HepG2 (cell line): ENCODE data around the gene NMT2. TPM values are rescaled to one million over a fixed set of nuclear protein-coding genes. Genes with fewer than 3 reads are reported as not detected.
A peak's percentile ranks its signal among the peaks of the same experiment; 100 is the strongest.

Experiments used
- ATAC-seq: fragments of 200-7000 bp; cut with Tn5 transposase; 3 replicates; pipeline ENCODE4 v1.9.1; 2020; ENCODE audit warnings: mild to moderate bottlenecking, moderate library complexity
- BruUV-seq: library from RNA; stranded (reverse); fragments of 400-500 nt; replicated peaks from 2 replicates; lab custom pipeline; 2021; lab: Mats Ljungman, UMichigan
- CTCF ChIA-PET: fragments of 300-600 bp; formaldehyde crosslinking; extraction: SDS; loops from one replicate; lab custom pipeline; 2021; ENCODE audit warnings: low total read pairs, inconsistent platforms, low intra/inter-chr PET ratio; lab: Yijun Ruan, JAX
- POLR2A ChIA-PET: fragments of 350-600 bp; sonication (Branson Sonifier 250); formaldehyde crosslinking; loops from one replicate; lab custom pipeline; 2020; ENCODE audit warnings: antibody characterized with exemption, inconsistent platforms; lab: Yijun Ruan, JAX
- DNase-seq: peaks from one replicate; pipeline ENCODE4 v3.0.0-alpha.2; 2015; ENCODE audit warnings: low spot score
- FAIRE-seq: peaks from 3 replicates; lab custom pipeline; 2011; peaks lifted over from hg19 to GRCh38; lab: Jason Lieb, UNC
- H2AFZ ChIP-seq: one replicate; pipeline ENCODE4 v1.6.1; 2011; ENCODE audit warnings: low read length, inconsistent platforms
- H3K27ac ChIP-seq: fragments of 300-600 bp; 3 replicates; pipeline ENCODE4 v1.8.0; 2011; ENCODE audit warnings: mixed run types, mild to moderate bottlenecking, mixed read lengths, low read length, inconsistent platforms; ENCODE audit not compliant: insufficient read depth; ENCODE audit errors: extremely low read length
- H3K27me3 ChIP-seq, 2 experiments: fragments of 200-600 bp in 1 of 2; 2 replicates in 1 of 2; 3 replicates in 1 of 2; pipeline versions ENCODE4 v1.6.0 to v1.8.0; 2011; ENCODE audit warnings: low read length in 2 of 2, mild to moderate bottlenecking in 2 of 2, moderate library complexity in 2 of 2, inconsistent platforms in 1 of 2; ENCODE audit not compliant: insufficient read depth in 2 of 2, control insufficient read depth in 1 of 2
- H3K36me3 ChIP-seq, 2 experiments: fragments of 200-600 bp in 1 of 2; replicated peaks in 1 of 2; 2 replicates in 1 of 2; 3 replicates in 1 of 2; pipeline versions ENCODE4 v1.5.1 to v1.8.0; 2011; ENCODE audit warnings: low read length in 2 of 2, inconsistent platforms in 1 of 2; ENCODE audit not compliant: insufficient read depth in 2 of 2, control insufficient read depth in 1 of 2
- H3K4me1 ChIP-seq: 2 replicates; pipeline ENCODE4 v1.5.1; 2012; ENCODE audit warnings: low read length, inconsistent platforms; ENCODE audit not compliant: insufficient read depth
- H3K4me2 ChIP-seq: 2 replicates; pipeline ENCODE4 v1.6.0; 2011; ENCODE audit warnings: low read depth, low read length, inconsistent platforms
- H3K4me3 ChIP-seq, 3 experiments: fragments of 200-600 bp in 1 of 3; sonication (generic), shearing (Covaris generic) in 1 of 3; replicated peaks in 1 of 3; 2 replicates each; pipeline ENCODE4 v1.5.1; 2011 to 2016; ENCODE audit warnings: low read length in 3 of 3, inconsistent platforms in 2 of 3, low read depth in 2 of 3, mild to moderate bottlenecking in 2 of 3, control low read depth in 1 of 3, mixed read lengths in 1 of 3; ENCODE audit not compliant: insufficient read depth in 1 of 3
- H3K79me2 ChIP-seq: one replicate; pipeline ENCODE4 v1.6.1; 2011; ENCODE audit warnings: low read length, inconsistent platforms; ENCODE audit not compliant: insufficient read depth
- H3K9ac ChIP-seq: 2 replicates; pipeline ENCODE4 v1.6.0; 2011; ENCODE audit warnings: mild to moderate bottlenecking, low read depth, low read length, inconsistent platforms; ENCODE audit not compliant: insufficient read depth
- H3K9me3 ChIP-seq: 2 replicates; pipeline ENCODE4 v1.5.1; 2012; ENCODE audit warnings: mild to moderate bottlenecking, low read length
- H4K20me1 ChIP-seq: 2 replicates; pipeline ENCODE4 v1.6.0; 2011; ENCODE audit warnings: inconsistent platforms, mild to moderate bottlenecking, low read length, moderate library complexity; ENCODE audit not compliant: insufficient read depth
- BCL6 ChIP-seq: IDR thresholded peaks from 2 replicates; pipeline ENCODE4 v1.6.1; 2016; ENCODE audit warnings: missing genetic modification reagents, missing compliant biosample characterization
- CEBPG ChIP-seq: IDR thresholded peaks from 2 replicates; pipeline ENCODE4 v1.6.1; 2016
- ELF3 ChIP-seq: IDR thresholded peaks from 2 replicates; pipeline ENCODE4 v1.6.1; 2016; ENCODE audit warnings: missing genetic modification reagents, missing compliant biosample characterization
- FOXP1 ChIP-seq, 2 experiments: fragments of 450-650 bp in 1 of 2; IDR thresholded peaks; 2 replicates each; pipeline ENCODE4 v1.6.1; 2017 to 2018; ENCODE audit warnings: antibody characterized with exemption in 1 of 2
- HMG20A ChIP-seq: IDR thresholded peaks from 2 replicates; pipeline ENCODE4 v1.6.1; 2016; ENCODE audit warnings: borderline replicate concordance
- IKZF4 ChIP-seq: sonication (generic); formaldehyde crosslinking; IDR thresholded peaks from 2 replicates; pipeline ENCODE4 v1.5.1; 2020; ENCODE audit warnings: borderline replicate concordance, mild to moderate bottlenecking, low read depth, missing genetic modification reagents; ENCODE audit errors: not compliant biosample characterization
- JDP2 ChIP-seq: sonication (generic); formaldehyde crosslinking; IDR thresholded peaks from 2 replicates; pipeline ENCODE4 v1.8.1; 2022; ENCODE audit warnings: missing genetic modification reagents, borderline replicate concordance
- KDM6A ChIP-seq: IDR thresholded peaks from 2 replicates; pipeline ENCODE4 v1.6.1; 2016; ENCODE audit warnings: low read depth
- MIER3 ChIP-seq: IDR thresholded peaks from 2 replicates; pipeline ENCODE4 v1.6.1; 2016; ENCODE audit warnings: missing compliant biosample characterization, borderline replicate concordance
- PITX1 ChIP-seq: sonication (generic); formaldehyde crosslinking; IDR thresholded peaks from 2 replicates; pipeline ENCODE4 v1.5.1; 2020; ENCODE audit warnings: mild to moderate bottlenecking, missing genetic modification reagents
- RARA ChIP-seq: IDR thresholded peaks from 2 replicates; pipeline ENCODE4 v1.6.1; 2016; ENCODE audit warnings: missing genetic modification reagents, missing compliant biosample characterization
- RXRB ChIP-seq: IDR thresholded peaks from 2 replicates; pipeline ENCODE4 v1.6.1; 2016; ENCODE audit warnings: borderline replicate concordance, missing genetic modification reagents, missing compliant biosample characterization
- U2AF1 ChIP-seq: fragments of 200-400 bp; formaldehyde crosslinking; optimal IDR thresholded peaks from 2 replicates; pipeline ENCODE3; 2017; ENCODE audit warnings: mild to moderate bottlenecking, low read depth, low read length
- ZNF274 ChIP-seq: sonication (generic); formaldehyde crosslinking; IDR thresholded peaks from 2 replicates; pipeline ENCODE4 v1.5.1; 2020; ENCODE audit warnings: mild to moderate bottlenecking, missing genetic modification reagents
- ZNF775 ChIP-seq: sonication (generic); formaldehyde crosslinking; IDR thresholded peaks from 2 replicates; pipeline ENCODE4 v1.4.0; 2020; ENCODE audit warnings: missing genetic modification reagents, mild to moderate bottlenecking, moderate library complexity, borderline replicate concordance
- WGBS: methylation state at CpG from one replicate; pipeline ENCODE4 v1.1.6; 2017; ENCODE audit warnings: low lambda C conversion rate; 5-methylcytosine and 5-hydroxymethylcytosine counted together
- in situ Hi-C: cut with HindIII; loops from 2 replicates; pipeline ENCODE4 v1.10.0; 2017; ENCODE audit warnings: low pct_unique_long_range_greater_than_20kb; ENCODE audit not compliant: extremely low pct_ligation_motif_present
- intact Hi-C: fragments of 100-400 bp; cut with micrococcal nuclease; formaldehyde crosslinking; loops from one replicate; pipeline ENCODE4 v1.10.0; 2022; ENCODE audit not compliant: unreplicated experiment
- polyA plus RNA-seq, 8 experiments: library from polyadenylated mRNA; depleted of rRNA in 3 of 8; stranded (reverse) in 7 of 8; unstranded in 1 of 8; fragments of >200 nt; fragmentation: Illumina TruSeq in 4 of 8; extraction: Trizol in 4 of 8; gene quantifications; 2 replicates each; pipeline versions ENCODE4 v1.2.1 to v1.2.3, GENCODE V29; 2011 to 2016; ENCODE audit warnings: low read depth in 4 of 8, missing spikeins in 1 of 8, mixed read lengths in 1 of 8; ENCODE audit not compliant: insufficient read depth in 1 of 8
- total RNA-seq, 5 experiments: library from RNA; depleted of rRNA; stranded (reverse); fragments of >200 nt; fragmentation: Illumina TruSeq; extraction: Trizol; gene quantifications; 2 replicates each; pipeline ENCODE4 v1.2.3, GENCODE V29; 2016; ENCODE audit warnings: low read depth in 1 of 5
- TF ChIP-seq, protein P1 (sequence below): IDR thresholded peaks from 2 replicates; pipeline ENCODE4 v1.4.0; 2020; ENCODE audit warnings: mild to moderate bottlenecking, missing genetic modification reagents
- TF ChIP-seq, protein P2 (sequence below): sonication (generic); formaldehyde crosslinking; conservative IDR thresholded peaks from 2 replicates; pipeline ENCODE4 v1.4.0; 2020; ENCODE audit warnings: missing genetic modification reagents
- TF ChIP-seq, protein P3 (sequence below): sonication (generic); formaldehyde crosslinking; IDR thresholded peaks from 2 replicates; pipeline ENCODE4 v1.9.0; 2021; ENCODE audit warnings: missing genetic modification reagents, borderline replicate concordance

Gene NMT2
- total and polyA plus RNA-seq, 2 of the 13 experiments (the other 11 are each of a cell fraction or from before 2014, with no cell fraction given) = 10.1 to 23.8 TPM

DNA sequence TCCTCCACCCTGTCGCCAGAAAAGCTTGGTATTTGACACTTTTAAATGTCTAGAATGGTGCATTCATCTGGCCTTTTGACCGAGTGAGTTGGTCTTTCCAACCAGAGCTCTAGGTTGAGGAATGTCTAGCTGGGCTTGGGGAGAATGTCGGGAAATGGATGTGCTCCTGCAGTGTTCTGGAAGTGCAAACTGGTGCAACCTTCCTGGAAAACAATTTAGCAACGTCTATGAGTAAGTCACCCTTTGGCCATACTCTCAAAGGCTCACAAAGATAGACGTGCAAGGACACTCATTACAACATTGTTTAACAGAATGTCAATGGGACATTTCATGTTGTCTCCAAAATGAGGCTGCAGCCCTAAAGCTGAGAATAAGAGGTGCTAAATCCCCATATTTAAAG is 12.2 kb upstream of the NMT2 start:
- H3K79me2 ChIP-seq = no peaks in the 10 kb centered on the region
- H3K4me3 ChIP-seq = no peak overlapping the region
- in situ Hi-C loops (no loop called here), intact Hi-C loops (no loop called here)
- H2AFZ ChIP-seq = no peak overlapping the region
- H3K4me1 ChIP-seq = peaks cover 48% of the 10 kb centered on the region
- H4K20me1 ChIP-seq = no peaks in the 10 kb centered on the region
- ChIA-PET POLR2A (interaction anchor here (1.3 to 2.8 kb wide), 4 partner anchors 10 to 28 kb away, joined by 3 to 17 read pairs (median 4); partner anchors contain the start of gene NMT2), CTCF (no interaction called here)
- DNase-seq = peak; percentile 20
- BruUV-seq = no TSS peak
- H3K4me2 ChIP-seq = no peak overlapping the region; the same call in 1 of the 2 replicates
- peak; percentile 67 for ATAC-seq
- FAIRE-seq = no peak
- no peaks in the 10 kb centered on the region for H3K36me3 ChIP-seq
- no peak overlapping the region for H3K9ac ChIP-seq
- 2% methylated on average over 5 of the region's 5 CpGs for WGBS
- H3K27me3 ChIP-seq = no peaks in the 10 kb centered on the region; a peak in 1 of 5 replicates
- no peaks in the 10 kb centered on the region for H3K9me3 ChIP-seq
- H3K27ac ChIP-seq = no peak overlapping the region
- TF ChIP-seq PITX1 (no peak), MIER3 (CRISPR knock-in tag) (0 out of 2 replicates have a peak, but pooled peaks have one; percentile 23), BCL6 (peak; percentile 30; the same call in 1 of the 2 replicates), RARA (CRISPR knock-in tag) (0 out of 2 replicates have a peak, but pooled peaks have one; percentile 20), CEBPG (CRISPR knock-in tag) (0 out of 2 replicates have a peak, but pooled peaks have one; percentile 32), HMG20A (CRISPR knock-in tag) (0 out of 2 replicates have a peak, but pooled peaks have one; percentile 21), ZNF274 (CRISPR knock-in tag) (no peak), JDP2 (CRISPR knock-in tag) (no peak), FOXP1 (IDR thresholded peaks at IDR 0.05) (no peak), FOXP1 (CRISPR knock-in tag; IDR thresholded peaks at IDR 0.05) (0 out of 2 replicates have a peak, but pooled peaks have one; percentile 21), U2AF1 (no peak), RXRB (CRISPR knock-in tag) (0 out of 2 replicates have a peak, but pooled peaks have one; percentile 27), ELF3 (peak; percentile 30; the same call in 1 of the 2 replicates), ZNF775 (no peak), KDM6A (peak; percentile 33; the same call in 1 of the 2 replicates), IKZF4 (CRISPR knock-in tag) (no peak)
- TF ChIP-seq, protein P1, sequence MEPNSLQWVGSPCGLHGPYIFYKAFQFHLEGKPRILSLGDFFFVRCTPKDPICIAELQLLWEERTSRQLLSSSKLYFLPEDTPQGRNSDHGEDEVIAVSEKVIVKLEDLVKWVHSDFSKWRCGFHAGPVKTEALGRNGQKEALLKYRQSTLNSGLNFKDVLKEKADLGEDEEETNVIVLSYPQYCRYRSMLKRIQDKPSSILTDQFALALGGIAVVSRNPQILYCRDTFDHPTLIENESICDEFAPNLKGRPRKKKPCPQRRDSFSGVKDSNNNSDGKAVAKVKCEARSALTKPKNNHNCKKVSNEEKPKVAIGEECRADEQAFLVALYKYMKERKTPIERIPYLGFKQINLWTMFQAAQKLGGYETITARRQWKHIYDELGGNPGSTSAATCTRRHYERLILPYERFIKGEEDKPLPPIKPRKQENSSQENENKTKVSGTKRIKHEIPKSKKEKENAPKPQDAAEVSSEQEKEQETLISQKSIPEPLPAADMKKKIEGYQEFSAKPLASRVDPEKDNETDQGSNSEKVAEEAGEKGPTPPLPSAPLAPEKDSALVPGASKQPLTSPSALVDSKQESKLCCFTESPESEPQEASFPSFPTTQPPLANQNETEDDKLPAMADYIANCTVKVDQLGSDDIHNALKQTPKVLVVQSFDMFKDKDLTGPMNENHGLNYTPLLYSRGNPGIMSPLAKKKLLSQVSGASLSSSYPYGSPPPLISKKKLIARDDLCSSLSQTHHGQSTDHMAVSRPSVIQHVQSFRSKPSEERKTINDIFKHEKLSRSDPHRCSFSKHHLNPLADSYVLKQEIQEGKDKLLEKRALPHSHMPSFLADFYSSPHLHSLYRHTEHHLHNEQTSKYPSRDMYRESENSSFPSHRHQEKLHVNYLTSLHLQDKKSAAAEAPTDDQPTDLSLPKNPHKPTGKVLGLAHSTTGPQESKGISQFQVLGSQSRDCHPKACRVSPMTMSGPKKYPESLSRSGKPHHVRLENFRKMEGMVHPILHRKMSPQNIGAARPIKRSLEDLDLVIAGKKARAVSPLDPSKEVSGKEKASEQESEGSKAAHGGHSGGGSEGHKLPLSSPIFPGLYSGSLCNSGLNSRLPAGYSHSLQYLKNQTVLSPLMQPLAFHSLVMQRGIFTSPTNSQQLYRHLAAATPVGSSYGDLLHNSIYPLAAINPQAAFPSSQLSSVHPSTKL (CRISPR knock-in tag) = peak; percentile 38; the same call in 1 of the 2 replicates
- TF ChIP-seq, protein P2, sequence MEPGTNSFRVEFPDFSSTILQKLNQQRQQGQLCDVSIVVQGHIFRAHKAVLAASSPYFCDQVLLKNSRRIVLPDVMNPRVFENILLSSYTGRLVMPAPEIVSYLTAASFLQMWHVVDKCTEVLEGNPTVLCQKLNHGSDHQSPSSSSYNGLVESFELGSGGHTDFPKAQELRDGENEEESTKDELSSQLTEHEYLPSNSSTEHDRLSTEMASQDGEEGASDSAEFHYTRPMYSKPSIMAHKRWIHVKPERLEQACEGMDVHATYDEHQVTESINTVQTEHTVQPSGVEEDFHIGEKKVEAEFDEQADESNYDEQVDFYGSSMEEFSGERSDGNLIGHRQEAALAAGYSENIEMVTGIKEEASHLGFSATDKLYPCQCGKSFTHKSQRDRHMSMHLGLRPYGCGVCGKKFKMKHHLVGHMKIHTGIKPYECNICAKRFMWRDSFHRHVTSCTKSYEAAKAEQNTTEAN (CRISPR knock-in tag) = peak; percentile 91
- TF ChIP-seq, protein P3, sequence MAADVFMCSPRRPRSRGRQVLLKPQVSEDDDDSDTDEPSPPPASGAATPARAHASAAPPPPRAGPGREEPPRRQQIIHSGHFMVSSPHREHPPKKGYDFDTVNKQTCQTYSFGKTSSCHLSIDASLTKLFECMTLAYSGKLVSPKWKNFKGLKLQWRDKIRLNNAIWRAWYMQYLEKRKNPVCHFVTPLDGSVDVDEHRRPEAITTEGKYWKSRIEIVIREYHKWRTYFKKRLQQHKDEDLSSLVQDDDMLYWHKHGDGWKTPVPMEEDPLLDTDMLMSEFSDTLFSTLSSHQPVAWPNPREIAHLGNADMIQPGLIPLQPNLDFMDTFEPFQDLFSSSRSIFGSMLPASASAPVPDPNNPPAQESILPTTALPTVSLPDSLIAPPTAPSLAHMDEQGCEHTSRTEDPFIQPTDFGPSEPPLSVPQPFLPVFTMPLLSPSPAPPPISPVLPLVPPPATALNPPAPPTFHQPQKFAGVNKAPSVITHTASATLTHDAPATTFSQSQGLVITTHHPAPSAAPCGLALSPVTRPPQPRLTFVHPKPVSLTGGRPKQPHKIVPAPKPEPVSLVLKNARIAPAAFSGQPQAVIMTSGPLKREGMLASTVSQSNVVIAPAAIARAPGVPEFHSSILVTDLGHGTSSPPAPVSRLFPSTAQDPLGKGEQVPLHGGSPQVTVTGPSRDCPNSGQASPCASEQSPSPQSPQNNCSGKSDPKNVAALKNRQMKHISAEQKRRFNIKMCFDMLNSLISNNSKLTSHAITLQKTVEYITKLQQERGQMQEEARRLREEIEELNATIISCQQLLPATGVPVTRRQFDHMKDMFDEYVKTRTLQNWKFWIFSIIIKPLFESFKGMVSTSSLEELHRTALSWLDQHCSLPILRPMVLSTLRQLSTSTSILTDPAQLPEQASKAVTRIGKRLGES (CRISPR knock-in tag) = no peak
